OCI-LY7 (cell line): Measurements from ENCODE around the gene GNAL. TPM values are rescaled to one million over a fixed set of nuclear protein-coding genes. Genes with fewer than 3 reads are reported as not detected.

ENCODE experiments used
- BruUV-seq: library from RNA; stranded (reverse); fragments of 400-500 nt; replicated peaks from 2 replicates; lab custom pipeline; 2021; lab: Mats Ljungman, UMichigan
- CTCF ChIA-PET: fragments of 300-600 bp; sonication (Branson Sonifier 250); formaldehyde crosslinking; loops from one replicate; lab custom pipeline; 2022; ENCODE audit warnings: antibody characterized with exemption; ENCODE audit not compliant: unreplicated experiment; lab: Charles Lee
- POLR2A ChIA-PET: fragments of 300-600 bp; sonication (Branson Sonifier 250); formaldehyde crosslinking; loops from one replicate; lab custom pipeline; 2022; ENCODE audit warnings: antibody characterized with exemption; lab: Charles Lee
- DNase-seq: peaks from one replicate; pipeline ENCODE4 v3.0.0-alpha.2; 2015; ENCODE audit warnings: low spot score
- H2AFZ ChIP-seq: fragments of 200-600 bp; sonication (generic), shearing (Covaris generic); 2 replicates; pipeline ENCODE4 v1.6.1; 2014; ENCODE audit warnings: mild to moderate bottlenecking, antibody characterized with exemption, low read length, moderate library complexity
- H3K27ac ChIP-seq: fragments of 200-600 bp; sonication (generic); 2 replicates; pipeline ENCODE4 v1.5.1; 2014; ENCODE audit warnings: mixed run types, low read depth, mild to moderate bottlenecking, moderate library complexity, low read length, inconsistent platforms; ENCODE audit not compliant: poor library complexity, severe bottlenecking
- H3K36me3 ChIP-seq: fragments of 200-600 bp; sonication (generic); 2 replicates; pipeline ENCODE4 v1.6.1; 2014; ENCODE audit warnings: mild to moderate bottlenecking, antibody characterized with exemption, low read length, moderate library complexity, mixed read lengths; ENCODE audit not compliant: insufficient read depth
- H3K4me1 ChIP-seq: fragments of 200-600 bp; sonication (generic); 2 replicates; pipeline ENCODE4 v1.5.1; 2014; ENCODE audit warnings: mild to moderate bottlenecking, low read length; ENCODE audit not compliant: insufficient read depth, poor library complexity, severe bottlenecking
- H3K4me2 ChIP-seq: fragments of 200-600 bp; sonication (generic); 2 replicates; pipeline ENCODE4 v1.6.1; 2014; ENCODE audit warnings: mild to moderate bottlenecking, low read length
- H3K4me3 ChIP-seq: fragments of 200-600 bp; sonication (generic); 2 replicates; pipeline ENCODE4 v1.5.1; 2014; ENCODE audit warnings: mild to moderate bottlenecking, low read depth, low read length; ENCODE audit not compliant: poor library complexity, severe bottlenecking
- H3K79me2 ChIP-seq: fragments of 200-600 bp; sonication (generic); 2 replicates; pipeline ENCODE4 v1.6.1; 2016; ENCODE audit warnings: low read depth, mild to moderate bottlenecking, low read length, moderate library complexity, mixed read lengths; ENCODE audit not compliant: insufficient read depth
- H3K9me2 ChIP-seq: fragments of 200-600 bp; sonication (generic); 2 replicates; pipeline ENCODE4 v1.6.1; 2016; ENCODE audit warnings: mild to moderate bottlenecking, low read length, mixed read lengths; ENCODE audit not compliant: insufficient read depth
- H3K9me3 ChIP-seq: fragments of 200-600 bp; sonication (generic); 2 replicates; pipeline ENCODE4 v1.6.1; 2014; ENCODE audit warnings: mild to moderate bottlenecking, mixed run types, low read length, mixed read lengths
- H4K20me1 ChIP-seq: fragments of 200-600 bp; sonication (generic); 2 replicates; pipeline ENCODE4 v1.6.1; 2014; ENCODE audit warnings: mild to moderate bottlenecking, antibody characterized with exemption, low read length, moderate library complexity, mixed read lengths; ENCODE audit not compliant: insufficient read depth
- CTCF ChIP-seq: fragments of 200-600 bp; sonication (generic); conservative IDR thresholded peaks from 2 replicates; pipeline ENCODE4 v1.5.1; 2014; ENCODE audit warnings: mild to moderate bottlenecking, antibody characterized with exemption, low read length, moderate library complexity, mixed read lengths
- EZH2phosphoT487 ChIP-seq: fragments of 200-600 bp; sonication (generic); IDR thresholded peaks from 2 replicates; pipeline ENCODE4 v1.6.1; 2018; ENCODE audit warnings: low read depth, borderline replicate concordance, mild to moderate bottlenecking, mixed run types, antibody characterized with exemption, low read length, moderate library complexity, mixed read lengths
- intact Hi-C: fragments of 100-400 bp; cut with micrococcal nuclease; formaldehyde crosslinking; loops from one replicate; pipeline ENCODE4 v1.10.0; 2022; ENCODE audit not compliant: unreplicated experiment
- total RNA-seq, 2 experiments: library from RNA; depleted of rRNA in 1 of 2; stranded (reverse); fragments of >200 nt in 1 of 2; shearing (Covaris generic) in 1 of 2; gene quantifications; 2 replicates each; pipeline ENCODE4 v1.2.3, GENCODE V29; 2014 to 2022

The GNAL gene
- total RNA-seq, 2 experiments from 2014 or later = 0.03 to 0.25 TPM

DNA sequence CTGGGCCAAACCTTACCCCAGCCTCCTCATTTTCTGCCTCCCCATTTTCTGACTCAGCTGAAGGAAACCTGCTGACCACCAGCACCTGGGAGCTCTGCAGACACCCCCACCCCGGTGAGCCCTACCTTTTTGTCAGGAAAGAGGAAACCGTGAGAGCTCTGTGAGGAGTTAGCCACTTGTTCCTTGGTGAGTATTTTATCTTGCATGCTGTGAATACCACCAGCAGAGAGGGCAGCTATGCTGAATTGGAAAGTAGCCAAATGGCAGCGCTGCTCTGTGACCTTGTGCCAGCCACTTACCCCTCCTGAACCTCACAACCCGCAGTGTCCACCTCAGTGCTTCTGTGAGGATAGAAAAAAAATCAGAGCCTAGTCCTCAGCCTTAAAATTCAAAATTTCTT is 216.5 kb downstream of the GNAL start:
- intact Hi-C loops = no loop called here
- H3K9me2 ChIP-seq = no peaks in the 10 kb centered on the region
- DNase-seq = no peak
- no peak overlapping the region for H3K27ac ChIP-seq
- BruUV-seq = no TSS peak
- no peaks in the 10 kb centered on the region for H3K9me3 ChIP-seq
- POLR2A ChIA-PET = interaction anchor here (0.6 to 1.1 kb wide), 3 partner anchors 10 to 66 kb away, joined by 3 to 4 read pairs (median 3); no protein-coding TSS in a partner anchor
- TF ChIP-seq EZH2phosphoT487 (no peak), CTCF (no peak)
- no peak overlapping the region for H3K4me3 ChIP-seq
- H3K4me1 ChIP-seq = peaks cover 16% of the 10 kb centered on the region
- peaks cover 12% of the 10 kb centered on the region; the same call in 1 of the 2 replicates for H3K36me3 ChIP-seq
- no peaks in the 10 kb centered on the region for H4K20me1 ChIP-seq
- H2AFZ ChIP-seq = no peak overlapping the region
- H3K4me2 ChIP-seq = no peak overlapping the region
- CTCF ChIA-PET = interaction anchor here (0.8 kb wide), 1 partner anchor 45 kb away, joined by 3 read pairs; no protein-coding TSS in a partner anchor
- peaks cover 12% of the 10 kb centered on the region; the same call in 1 of the 2 replicates for H3K79me2 ChIP-seq

GRCh38 chr18:11906176-11906575 is 217.1 kb downstream of the GNAL start:
- no peak overlapping the region for H3K4me3 ChIP-seq
- H3K4me2 ChIP-seq = no peak overlapping the region
- TF ChIP-seq CTCF = no peak
- no peak for TF ChIP-seq EZH2phosphoT487
- no peaks in the 10 kb centered on the region for H3K9me2 ChIP-seq
- DNase-seq = no peak
- no TSS peak for BruUV-seq
- no peaks in the 10 kb centered on the region for H3K9me3 ChIP-seq
- H3K79me2 ChIP-seq = peaks cover 12% of the 10 kb centered on the region; the same call in 1 of the 2 replicates
- H4K20me1 ChIP-seq = no peaks in the 10 kb centered on the region
- H2AFZ ChIP-seq = no peak overlapping the region
- CTCF ChIA-PET = interaction anchor here (0.8 kb wide), 1 partner anchor 44 kb away, joined by 3 read pairs; no protein-coding TSS in a partner anchor
- POLR2A ChIA-PET = interaction anchor here (0.6 to 1.1 kb wide), 3 partner anchors 10 to 67 kb away, joined by 3 to 4 read pairs (median 3); no protein-coding TSS in a partner anchor
- intact Hi-C loops = no loop called here
- H3K4me1 ChIP-seq = peaks cover 16% of the 10 kb centered on the region
- no peak overlapping the region for H3K27ac ChIP-seq
- peaks cover 12% of the 10 kb centered on the region; the same call in 1 of the 2 replicates for H3K36me3 ChIP-seq
